Stimulated activated CD4-positive, alpha-beta T cell treated with anti-CD3 and anti-CD28 coated beads, Interleukin-2, amount 100 ng/mL, for 48 hours (primary cell): ENCODE results near the gene EIF4E2.
"Not testable (repeated sequence)": the region's sequence is repeated elsewhere in the genome, so short reads cannot be mapped to it uniquely, and the experiment has no call there.

ENCODE experiments used
- DNase-seq, 2 donors: peaks; one replicate each; pipeline ENCODE4 v3.0.0-alpha.2; 2020

Gene EIF4E2

GRCh38 chr2:232522623-232523401 is 27.7 kb upstream of the EIF4E2 start:
- no peak for DNase-seq

- no peak for DNase-seq
Measured at GRCh38 chr2:232523402-232523681, 27.1 kb upstream of the EIF4E2 start.

- peak in 1 of 2 donors; percentile 32 for DNase-seq
Measured at GRCh38 chr2:232523682-232524597, 26.5 kb upstream of the EIF4E2 start.

- no peak for DNase-seq
Measured at GRCh38 chr2:232524771-232525170, 25.7 kb upstream of the EIF4E2 start.

GRCh38 chr2:232525199-232525598 is 25.3 kb upstream of the EIF4E2 start:
- DNase-seq = no peak

GRCh38 chr2:232525791-232526371 is 24.6 kb upstream of the EIF4E2 start, which contains the start of gene CHRND:
CHRND (plus strand) TSS chr2:232526160; CDS start chr2:232526216, 56 bp downstream.
- no peak for DNase-seq

- no peak for DNase-seq
Measured at GRCh38 chr2:232526372-232526941, 24.0 kb upstream of the EIF4E2 start.

GRCh38 chr2:232527905-232528470 is 22.5 kb upstream of the EIF4E2 start:
- no peak for DNase-seq

GRCh38 chr2:232528746-232529460 is 21.6 kb upstream of the EIF4E2 start:
- no peak for DNase-seq

- DNase-seq = no peak
Measured at GRCh38 chr2:232529806-232530547, 20.5 kb upstream of the EIF4E2 start.

- no peak for DNase-seq
Measured at GRCh38 chr2:232530626-232531260, 19.7 kb upstream of the EIF4E2 start.

GRCh38 chr2:232532419-232532818 is 18.1 kb upstream of the EIF4E2 start:
- DNase-seq = no peak

- not testable (repeated sequence) for DNase-seq
Measured at GRCh38 chr2:232532821-232533220, 17.7 kb upstream of the EIF4E2 start.

- no peak for DNase-seq
Measured at GRCh38 chr2:232533944-232534710, 16.4 kb upstream of the EIF4E2 start.

GRCh38 chr2:232534940-232535651 is 15.4 kb upstream of the EIF4E2 start:
- no peak for DNase-seq

- DNase-seq = no peak
Measured at GRCh38 chr2:232535761-232536530, 14.5 kb upstream of the EIF4E2 start.

GRCh38 chr2:232537079-232537478 is 13.4 kb upstream of the EIF4E2 start:
- DNase-seq = no peak

GRCh38 chr2:232537499-232537898 is 13.0 kb upstream of the EIF4E2 start:
- DNase-seq = no peak

GRCh38 chr2:232538671-232539070 is 11.8 kb upstream of the EIF4E2 start:
- no peak for DNase-seq
